Stimulated activated naive CD8-positive, alpha-beta T cell treated with anti-CD3 and anti-CD28 coated beads, Interleukin-15, Interleukin-2, amounts not matched to agents 100 U/mL and 50 U/mL, for 24 hours (primary cell): Measurements from ENCODE around the gene ELF3.
"Not testable (repeated sequence)": the region's sequence is repeated elsewhere in the genome, so short reads cannot be mapped to it uniquely, and the experiment has no call there.

Experiments
- ATAC-seq: fragments of 150-1000 bp; cut with Tn5 transposase; one replicate; pipeline ENCODE4 v1.10.0; 2021
- DNase-seq: peaks from one replicate; pipeline ENCODE4 v3.0.0; 2021

The ELF3 gene

DNA sequence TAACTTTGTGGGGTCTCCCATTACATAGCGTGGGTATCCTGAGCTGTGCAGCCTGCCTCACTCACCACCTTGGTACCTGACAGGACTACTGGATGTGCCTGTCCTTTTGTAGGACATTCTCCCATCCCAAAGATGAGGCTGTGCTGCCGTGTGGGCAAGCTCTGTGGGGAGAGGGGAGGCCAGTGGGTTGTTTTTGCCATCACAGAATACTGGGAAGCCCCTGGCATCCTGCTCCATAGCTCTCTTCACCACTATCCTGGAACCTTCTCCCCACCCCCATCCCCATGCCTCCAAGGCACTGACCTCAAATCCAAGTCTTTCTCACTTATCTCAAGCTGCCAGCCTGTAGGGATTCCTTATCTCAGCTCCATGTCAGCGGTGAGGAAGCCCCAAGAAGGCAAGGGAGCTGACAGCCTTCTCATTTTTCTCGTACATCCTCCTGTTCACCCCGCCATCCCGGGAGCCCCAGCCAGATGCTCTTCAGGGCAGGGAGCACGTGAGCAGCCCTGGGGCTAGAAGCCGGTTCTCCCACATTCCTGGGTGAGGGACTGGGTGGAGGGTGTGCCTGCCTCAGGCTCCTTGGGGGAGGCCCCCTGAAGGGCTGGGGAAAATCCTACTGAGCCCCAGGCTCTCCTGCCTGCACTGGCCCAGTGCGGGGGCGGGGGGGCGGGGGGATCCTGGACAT is 2.4 kb upstream of the ELF3 start:
- no peak for DNase-seq
- no peak for ATAC-seq

DNA sequence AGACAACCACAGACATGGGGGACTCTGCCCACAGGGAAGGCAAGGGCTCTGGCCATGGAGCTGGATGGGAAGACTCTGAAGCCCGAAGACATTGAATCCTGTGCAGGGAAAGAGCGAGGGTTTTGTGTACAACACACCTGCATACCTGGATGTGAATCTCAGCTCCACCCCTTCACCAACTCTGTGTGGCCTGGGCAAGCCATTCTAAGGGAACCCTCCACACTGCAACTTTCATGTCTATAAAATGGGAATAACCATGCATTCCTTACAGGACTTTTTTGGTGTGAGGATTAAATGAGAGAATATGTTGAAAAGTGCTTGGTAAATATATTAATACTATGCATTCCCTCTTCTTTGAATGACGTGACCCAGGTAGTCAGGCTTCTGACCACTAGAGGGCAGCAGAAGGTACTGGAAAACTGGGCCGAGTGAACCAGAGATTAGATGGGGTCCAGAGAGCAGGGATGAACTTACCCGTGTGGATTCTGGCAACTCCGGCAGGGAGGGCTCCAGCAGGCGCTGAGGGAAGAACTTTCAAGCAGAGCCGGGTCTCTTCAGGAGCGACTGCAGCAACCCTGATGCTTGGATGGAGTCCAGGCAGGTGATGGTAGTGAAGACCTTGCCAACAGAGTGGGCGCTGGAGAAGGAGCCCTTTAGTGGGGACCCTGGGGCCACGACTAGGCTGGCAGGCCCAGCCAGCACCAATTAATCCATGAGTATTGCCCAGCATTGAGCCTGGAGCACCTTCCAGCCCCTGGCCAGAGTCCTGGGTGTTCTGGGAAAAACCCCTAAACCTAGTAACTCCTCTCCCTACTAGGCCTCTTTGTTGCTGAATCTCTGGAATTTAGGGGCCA is 834 bp upstream of the ELF3 start:
- ATAC-seq (peak; percentile 57), DNase-seq (peak; percentile 73)

DNA sequence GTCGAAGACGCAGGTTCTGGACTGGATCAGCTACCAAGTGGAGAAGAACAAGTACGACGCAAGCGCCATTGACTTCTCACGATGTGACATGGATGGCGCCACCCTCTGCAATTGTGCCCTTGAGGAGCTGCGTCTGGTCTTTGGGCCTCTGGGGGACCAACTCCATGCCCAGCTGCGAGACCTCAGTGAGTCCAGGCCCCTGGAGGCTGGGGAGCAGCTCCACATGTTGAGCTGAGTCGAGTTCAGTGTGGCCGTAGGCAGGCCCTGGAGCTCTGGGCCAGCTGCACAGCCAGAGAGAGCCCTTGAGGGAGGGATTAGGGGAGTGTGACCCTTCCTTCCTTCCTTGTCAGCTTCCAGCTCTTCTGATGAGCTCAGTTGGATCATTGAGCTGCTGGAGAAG is 1.6 kb downstream of the ELF3 start:
- DNase-seq = no peak
- no peak for ATAC-seq

DNA sequence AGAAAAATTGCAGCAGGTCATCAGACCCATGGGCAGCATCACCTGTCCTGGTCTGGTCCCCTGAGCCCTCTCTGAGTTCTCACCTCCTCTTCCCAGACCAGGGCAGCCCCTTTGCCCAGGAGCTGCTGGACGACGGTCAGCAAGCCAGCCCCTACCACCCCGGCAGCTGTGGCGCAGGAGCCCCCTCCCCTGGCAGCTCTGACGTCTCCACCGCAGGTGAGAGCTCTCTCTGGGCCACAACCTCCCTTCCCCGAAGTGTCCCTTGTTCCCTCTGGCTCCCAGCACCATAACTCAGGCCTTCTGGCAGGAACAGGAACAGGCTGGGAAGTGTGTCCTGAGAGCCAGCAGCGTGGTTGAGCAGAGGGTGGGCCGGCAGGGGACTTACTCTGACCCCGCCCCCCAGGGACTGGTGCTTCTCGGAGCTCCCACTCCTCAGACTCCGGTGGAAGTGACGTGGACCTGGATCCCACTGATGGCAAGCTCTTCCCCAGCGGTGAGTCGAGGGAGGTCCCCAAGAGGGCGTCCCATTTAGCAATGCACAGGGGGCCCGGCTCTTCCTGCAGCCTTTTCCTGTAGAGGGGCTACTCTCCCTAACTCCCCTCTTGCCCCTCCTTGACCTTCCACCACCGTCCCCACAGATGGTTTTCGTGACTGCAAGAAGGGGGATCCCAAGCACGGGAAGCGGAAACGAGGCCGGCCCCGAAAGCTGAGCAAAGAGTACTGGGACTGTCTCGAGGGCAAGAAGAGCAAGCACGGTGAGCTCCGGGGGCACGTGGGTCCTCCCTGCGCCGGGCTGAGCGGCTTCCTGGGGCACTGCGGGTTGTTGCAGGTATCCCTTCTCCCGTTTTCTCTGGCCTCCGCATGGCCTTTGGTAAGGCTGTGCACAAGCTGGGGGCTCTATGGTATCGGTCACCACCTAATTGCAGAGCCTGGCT is 2.4 kb downstream of the ELF3 start:
- DNase-seq = no peak
- ATAC-seq = no peak

DNA sequence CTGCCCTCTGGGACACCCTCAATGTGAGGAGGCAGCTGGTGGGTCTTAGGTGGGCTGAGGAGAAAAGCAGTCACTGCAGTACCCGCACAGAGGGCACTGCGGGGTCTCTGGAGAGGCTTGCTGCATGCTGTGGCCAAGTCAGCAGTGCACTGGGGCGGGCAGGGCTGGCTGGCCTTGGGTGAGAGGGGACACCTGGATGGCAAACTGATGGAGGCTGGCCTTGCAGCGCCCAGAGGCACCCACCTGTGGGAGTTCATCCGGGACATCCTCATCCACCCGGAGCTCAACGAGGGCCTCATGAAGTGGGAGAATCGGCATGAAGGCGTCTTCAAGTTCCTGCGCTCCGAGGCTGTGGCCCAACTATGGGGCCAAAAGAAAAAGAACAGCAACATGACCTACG is 3.2 kb downstream of the ELF3 start:
- ATAC-seq (no peak), DNase-seq (no peak)

DNA sequence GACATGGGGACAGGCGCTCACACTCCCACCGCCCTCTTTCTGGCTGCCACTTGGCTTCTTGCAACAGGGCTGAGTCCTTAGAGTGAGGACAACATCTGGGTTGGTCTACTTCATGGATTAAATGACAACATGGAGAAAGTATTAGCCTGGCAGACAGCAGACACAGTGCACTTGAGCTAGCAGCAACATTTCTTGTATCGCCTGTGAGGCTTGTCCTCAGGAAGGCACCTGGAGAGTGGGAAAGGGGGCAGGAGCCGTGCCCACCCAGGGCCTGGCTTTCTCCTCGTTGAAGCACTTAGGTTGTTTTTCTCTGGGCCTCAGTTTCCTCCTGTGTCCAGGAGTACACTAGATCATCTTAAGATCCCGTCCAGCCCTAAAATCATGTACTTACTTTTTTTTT is 3.7 kb downstream of the ELF3 start:
- DNase-seq (no peak), ATAC-seq (no peak)

DNA sequence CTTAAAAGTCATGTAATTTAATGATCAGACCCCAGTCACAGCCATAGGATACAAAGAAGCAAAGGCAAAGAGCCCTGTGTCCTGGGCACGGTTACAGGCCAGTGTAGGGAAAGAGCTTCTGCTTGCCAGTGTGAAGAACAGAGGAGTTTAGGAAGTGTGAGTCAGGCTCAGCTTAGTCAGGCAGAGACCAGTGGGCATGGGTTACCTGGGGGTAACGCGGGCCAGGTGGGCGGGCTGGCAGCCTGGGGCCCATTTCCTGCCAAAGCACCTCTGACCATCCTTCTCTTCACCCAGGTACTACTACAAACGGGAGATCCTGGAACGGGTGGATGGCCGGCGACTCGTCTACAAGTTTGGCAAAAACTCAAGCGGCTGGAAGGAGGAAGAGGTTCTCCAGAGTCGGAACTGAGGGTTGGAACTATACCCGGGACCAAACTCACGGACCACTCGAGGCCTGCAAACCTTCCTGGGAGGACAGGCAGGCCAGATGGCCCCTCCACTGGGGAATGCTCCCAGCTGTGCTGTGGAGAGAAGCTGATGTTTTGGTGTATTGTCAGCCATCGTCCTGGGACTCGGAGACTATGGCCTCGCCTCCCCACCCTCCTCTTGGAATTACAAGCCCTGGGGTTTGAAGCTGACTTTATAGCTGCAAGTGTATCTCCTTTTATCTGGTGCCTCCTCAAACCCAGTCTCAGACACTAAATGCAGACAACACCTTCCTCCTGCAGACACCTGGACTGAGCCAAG is 4.7 kb downstream of the ELF3 start:
- ATAC-seq = no peak
- no peak for DNase-seq

DNA sequence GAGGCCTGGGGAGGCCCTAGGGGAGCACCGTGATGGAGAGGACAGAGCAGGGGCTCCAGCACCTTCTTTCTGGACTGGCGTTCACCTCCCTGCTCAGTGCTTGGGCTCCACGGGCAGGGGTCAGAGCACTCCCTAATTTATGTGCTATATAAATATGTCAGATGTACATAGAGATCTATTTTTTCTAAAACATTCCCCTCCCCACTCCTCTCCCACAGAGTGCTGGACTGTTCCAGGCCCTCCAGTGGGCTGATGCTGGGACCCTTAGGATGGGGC is 5.2 kb downstream of the ELF3 start:
- no peak for ATAC-seq
- DNase-seq = no peak

DNA sequence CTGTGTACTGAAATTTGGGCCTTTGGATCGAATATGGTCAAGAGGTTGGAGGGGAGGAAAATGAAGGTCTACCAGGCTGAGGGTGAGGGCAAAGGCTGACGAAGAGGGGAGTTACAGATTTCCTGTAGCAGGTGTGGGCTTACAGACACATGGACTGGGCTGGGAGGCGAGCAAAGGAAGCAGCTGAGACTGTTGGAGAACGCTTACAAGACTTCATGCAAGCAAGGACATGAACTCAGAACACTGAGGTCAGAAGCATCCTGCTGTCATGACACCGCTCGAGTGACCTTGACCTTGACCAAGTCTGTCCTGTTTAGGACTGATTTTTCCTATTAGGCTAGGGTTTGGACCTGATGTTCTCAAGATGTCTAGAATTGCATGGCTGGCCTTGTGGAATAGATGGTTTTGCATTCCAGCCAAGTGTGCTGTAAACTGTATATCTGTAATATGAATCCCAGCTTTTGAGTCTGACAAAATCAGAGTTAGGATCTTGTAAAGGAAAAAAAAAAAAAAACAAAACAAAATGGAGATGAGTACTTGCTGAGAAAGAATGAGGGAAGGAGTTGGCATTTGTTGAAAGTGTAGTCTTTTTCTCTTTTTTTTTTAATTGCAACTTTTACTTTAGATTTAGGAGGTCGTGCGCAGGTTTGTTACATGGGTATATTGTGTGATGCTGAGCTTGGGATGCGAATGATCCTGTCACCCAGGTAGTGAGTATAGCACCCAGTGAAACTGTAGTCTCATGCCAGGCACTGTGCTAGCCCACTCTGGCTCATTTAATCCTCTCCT is 5.8 kb downstream of the ELF3 start:
- ATAC-seq (no peak), DNase-seq (no peak)

DNA sequence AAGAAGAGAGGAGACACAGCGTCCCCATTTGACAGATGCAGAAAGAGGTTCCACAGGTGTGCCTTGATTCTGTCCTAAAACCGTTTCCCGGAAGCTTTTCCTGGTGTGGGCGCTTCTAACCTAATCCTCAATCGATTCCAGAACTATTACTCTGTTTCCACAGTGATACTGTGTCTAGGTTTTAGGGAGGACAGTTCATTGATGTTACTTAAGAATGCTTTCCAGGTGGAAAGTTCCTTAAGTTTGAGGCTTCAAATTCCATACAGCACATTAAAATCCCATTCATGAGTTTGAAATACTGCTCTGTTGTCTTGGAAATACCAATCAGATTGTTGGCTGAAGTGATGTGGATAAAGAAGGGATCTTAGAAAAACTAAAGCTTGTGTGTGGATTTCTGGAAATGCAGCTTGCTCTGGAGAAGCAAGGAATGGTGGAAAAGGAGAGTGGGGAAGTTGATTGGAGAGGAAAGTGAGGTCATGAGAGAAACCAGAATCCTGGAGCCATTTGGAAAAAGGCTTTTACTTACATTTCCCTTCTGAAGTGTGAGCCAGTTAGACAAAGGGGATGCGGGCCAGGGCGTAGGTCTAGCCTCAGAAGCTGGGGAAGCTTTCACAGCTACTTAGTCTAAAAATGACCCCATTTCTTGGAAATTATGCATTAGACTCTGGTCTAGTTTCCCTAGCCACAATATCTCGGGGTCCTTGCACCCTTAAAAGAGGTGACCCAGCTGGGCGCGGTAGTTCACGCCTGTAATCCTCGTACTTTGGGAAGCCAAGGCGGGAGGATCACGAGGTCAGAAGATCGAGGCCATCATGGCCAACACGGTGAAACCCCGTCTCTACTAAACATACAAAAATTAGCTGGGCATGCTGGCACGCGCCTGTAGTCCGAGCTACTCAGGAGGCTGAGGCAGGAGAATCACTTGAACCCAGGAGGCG is 6.7 kb downstream of the ELF3 start:
- no peak for DNase-seq
- ATAC-seq = no peak

DNA sequence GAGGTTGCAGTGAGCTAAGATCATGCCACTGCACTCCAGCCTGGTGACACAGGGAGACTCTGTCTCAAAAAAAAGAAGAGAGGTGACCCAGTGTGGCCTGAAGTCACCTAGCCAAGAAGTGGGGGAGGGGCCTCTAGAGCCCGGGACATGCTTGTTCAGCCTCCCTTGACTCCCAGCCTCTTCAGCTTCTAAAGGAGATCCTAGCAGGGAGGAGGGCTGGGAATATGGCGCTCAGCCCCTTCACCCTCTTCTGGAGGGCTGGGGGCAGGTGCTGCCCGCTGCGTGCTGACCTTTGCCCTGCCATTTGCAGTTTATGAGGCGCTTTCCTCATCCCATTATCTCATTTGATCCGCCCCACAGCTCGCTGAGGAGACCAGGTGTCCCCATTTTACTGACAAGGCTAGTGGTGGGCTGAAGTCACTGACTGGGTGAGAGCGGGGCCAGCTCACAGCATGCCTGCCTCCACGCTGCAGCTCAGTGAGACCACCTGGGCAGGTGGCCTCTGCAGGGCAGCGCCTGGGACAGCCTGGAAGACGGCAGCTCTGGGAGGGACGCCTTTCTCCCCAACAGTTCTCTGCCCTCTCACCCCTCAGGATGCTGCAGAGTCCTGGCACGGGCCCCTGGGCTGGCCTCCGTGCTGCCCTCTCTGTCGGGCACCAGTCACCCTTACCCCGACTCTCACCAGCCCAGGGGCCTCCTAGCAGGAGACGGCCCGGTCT is 7.5 kb downstream of the ELF3 start:
- no peak for ATAC-seq

DNA sequence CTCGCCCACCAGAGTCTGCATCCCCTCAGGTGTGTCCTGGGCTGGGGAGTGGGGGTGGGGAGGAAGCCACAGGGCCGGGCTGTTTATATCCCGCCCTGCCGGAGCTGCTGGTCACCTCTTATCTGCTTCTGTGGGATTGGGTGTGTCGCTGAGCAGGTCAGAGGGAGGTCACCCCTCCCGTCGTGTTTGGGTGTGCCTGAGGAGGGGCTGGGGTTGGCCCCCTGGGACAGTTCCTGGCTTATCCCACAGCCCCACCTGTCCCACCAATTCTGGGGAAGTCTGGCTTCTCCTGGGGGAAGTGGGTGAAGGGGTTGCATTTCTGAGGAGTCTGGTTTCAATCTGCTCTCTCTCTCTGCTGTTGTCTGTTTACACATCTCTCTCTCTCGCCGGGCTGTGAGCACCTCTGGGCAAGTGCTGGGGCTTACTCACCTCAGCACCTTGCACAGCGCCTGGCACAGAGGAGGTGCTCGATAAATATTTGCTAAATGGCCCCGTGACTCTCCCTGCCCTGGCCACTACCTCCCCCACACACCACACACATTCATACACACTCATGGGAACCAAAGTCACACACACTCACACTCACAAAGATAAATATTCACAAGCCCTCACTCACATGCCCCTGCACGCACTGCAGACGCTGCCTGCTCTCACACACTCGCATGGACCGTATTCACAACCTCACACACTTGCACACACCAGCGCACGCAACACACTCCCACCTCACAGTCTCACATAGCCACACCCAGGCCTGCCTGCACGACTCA is 8.3 kb downstream of the ELF3 start:
- DNase-seq (no peak), ATAC-seq (no peak)

More for the DNA sequence above, 7.5 kb downstream of the ELF3 start:
- DNase-seq = no peak

DNA sequence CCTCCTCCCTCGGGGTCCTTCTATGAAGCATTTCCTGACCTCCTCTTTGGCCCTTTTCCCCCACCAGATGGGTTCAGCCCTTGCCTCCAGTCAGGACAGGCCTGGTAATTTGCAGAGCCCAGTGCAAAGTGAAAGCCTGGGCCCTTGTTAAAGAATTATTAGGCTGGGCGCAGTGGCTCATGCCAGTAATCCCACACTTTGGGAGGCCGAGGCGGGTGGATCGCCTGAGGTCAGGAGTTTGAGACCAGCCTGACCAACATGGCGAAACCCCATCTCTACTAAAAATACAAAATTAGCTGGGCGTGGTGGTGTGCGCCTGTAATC is 8.8 kb downstream of the ELF3 start:
- not testable (repeated sequence) for DNase-seq, ATAC-seq

DNA sequence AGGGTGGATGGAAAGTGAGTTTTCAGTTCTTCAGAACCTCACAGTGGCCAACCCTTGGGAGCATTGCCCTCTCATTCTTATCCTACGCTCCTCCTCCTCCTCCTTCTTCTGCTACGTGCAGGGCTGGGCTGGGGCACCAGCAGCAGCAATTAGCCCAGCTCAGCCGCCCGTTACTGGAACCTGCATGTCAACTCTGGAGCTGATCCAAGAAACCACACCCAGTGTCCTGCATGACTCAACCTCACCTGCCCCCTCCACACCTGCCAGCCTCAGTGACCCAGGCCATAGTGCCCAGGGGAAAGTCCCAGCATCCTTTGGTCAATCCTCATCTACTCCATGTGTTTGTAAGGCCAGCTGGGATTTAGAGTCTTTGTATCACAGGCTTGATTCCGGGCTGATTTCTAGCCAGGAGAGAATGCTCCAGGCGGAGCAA is 12.6 kb downstream of the ELF3 start:
- DNase-seq (no peak), ATAC-seq (no peak)

DNA sequence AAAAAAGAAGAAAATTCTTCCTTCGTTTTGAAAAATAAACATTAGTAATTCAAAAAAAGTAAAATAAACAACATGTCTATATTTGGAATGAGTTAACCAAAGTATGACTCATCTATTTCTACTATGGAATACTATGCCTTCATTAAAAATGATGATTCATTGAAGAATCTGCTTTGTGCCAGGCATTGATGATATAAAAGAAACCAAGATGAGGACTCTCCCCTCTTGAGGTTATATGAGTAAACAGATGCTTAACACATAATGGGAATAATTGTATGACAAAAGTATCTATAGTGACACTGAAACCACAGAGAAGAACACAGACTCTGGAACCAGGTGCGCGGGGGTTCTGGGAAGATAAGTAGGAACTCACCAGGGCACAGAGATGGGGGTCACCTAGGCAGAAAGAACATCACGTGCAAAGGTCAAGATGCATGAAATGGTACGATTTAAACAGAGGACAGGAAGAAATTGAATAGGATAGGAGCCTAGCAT is 18.8 kb downstream of the ELF3 start:
- DNase-seq = no peak
- no peak for ATAC-seq

DNA sequence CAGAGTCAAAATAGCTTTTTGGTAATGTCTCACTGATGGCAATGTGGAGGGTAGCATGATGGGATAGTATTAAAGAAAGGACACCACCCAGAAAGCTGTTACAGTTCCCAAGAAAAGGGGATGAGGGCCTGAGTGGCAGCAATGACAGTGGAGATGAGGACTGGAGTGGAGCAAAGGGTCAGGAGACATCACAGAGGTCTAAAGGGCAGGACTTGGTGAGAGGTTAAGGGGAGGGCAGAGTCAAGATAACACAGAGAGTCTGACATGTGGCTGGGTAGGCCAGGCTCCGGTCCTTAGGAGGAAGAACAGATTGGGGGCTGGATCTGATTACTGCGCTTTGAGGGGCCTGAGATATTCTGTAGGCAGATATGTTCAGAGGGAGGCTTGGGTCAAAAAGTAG is 19.3 kb downstream of the ELF3 start:
- no peak for DNase-seq
- ATAC-seq = no peak

DNA sequence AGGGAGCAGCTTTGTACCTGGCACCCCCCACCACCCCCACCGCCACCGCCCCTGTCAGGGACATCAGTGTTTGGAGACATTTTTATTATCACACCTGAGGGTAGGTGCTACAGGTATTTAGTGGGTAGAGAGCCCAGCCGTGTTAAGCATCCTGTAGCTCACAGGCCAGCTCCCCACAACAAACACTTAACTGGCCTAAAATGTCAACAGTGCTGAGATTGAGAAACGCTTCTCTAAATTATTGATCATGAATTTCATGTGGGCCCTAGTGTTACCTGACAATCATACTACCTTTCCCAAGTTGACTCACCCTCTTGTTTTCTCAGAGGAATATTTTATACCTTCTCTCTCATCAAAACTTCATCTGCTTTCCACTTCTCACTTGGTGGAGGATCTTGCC is 21.4 kb downstream of the ELF3 start:
- ATAC-seq = no peak
- DNase-seq = no peak

DNA sequence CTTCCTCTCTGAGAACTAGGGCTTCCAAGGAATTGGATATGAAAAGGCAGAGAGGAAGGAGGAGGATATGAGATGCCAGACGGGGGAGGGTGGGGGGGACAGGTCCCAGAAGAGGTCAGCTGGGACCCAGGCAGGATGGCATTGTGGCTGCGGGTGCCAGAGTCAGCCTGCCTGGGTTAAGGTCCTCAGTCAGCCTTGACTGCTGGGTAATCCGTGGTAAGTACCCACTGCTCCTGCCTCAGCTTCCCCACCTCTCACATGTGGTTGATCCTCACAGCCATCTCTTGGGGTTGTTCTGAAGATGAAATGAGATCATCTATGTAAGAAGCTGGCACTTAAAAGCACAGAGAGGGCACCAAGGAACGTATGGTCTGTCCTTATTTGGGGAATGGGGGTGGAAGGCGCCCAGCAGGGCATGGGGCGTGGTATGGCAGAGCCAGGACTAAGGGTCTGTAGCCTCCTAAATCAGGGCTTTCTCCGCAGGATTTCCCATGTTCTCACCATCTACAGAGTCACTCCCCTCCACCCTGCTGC is 23.8 kb downstream of the ELF3 start:
- no peak for ATAC-seq
- DNase-seq = no peak
